Measurements from ENCODE around the gene GABRD.

Gene GABRD

DNA sequence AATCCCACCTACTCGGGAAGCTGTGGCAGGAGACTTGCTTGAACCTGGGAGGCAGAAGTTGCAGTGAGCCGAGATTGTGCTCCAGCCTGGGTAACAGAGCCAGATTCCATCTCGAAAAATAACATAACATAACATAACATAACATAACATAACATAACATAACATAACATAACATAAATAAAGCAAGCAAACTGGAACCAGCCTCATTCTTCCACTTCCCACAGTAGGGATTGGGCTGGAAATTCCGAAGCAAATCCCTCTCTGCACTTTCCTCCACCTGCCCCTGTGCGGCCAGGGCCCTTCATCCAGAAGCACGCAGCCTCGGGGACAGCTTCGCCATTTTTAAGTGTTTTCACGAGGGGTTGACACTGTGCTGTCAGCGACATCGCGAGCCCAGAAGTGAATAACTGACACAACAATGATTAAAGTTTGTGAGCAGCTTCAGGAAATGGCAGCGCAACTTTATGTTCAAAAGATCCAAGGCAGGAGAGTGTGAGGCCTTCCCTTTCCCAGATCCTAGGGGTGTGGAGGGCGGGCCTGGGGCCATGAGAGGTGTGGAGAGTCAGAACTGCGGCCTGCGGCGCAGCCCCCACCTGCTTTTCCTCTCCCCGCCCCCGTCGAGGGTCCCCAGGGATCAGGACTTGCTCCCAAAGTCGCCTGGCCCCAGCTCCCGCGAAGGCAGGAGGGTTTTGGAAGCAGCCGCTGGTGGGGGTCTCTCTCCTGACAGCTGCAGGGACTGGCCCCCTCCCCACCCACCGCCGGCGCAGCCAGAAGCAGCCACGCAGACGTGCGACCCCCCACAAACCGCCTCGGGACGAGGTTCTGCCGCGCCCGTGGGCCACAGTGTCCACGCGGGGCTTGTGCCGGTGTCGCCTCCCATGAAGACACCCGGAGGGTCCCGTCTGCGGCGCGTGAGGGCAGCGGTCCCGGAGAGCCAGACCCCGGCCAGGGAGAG lies 651 bp upstream of the GABRD start:
- no peak for DNase-seq (ENCODE audit: low read depth in 3 of 3)

- DNase-seq (ENCODE audit: low read depth in 3 of 3): no peak
These were observed 595 bp downstream of the GABRD start for GRCh38 chr1:2019571-2020309.

- DNase-seq (ENCODE audit: low read depth in 3 of 3): no peak
These were observed 1.1 kb downstream of the GABRD start for GRCh38 chr1:2020310-2020655.

GRCh38 chr1:2021550-2021949 lies 2.4 kb downstream of the GABRD start:
- no peak for DNase-seq (ENCODE audit: low read depth in 3 of 3)

GRCh38 chr1:2022063-2022770 lies 3.1 kb downstream of the GABRD start:
- DNase-seq (ENCODE audit: low read depth in 3 of 3): no peak

- no peak for DNase-seq (ENCODE audit: low read depth in 3 of 3)
These were observed 4.0 kb downstream of the GABRD start for GRCh38 chr1:2023187-2023586.

DNA sequence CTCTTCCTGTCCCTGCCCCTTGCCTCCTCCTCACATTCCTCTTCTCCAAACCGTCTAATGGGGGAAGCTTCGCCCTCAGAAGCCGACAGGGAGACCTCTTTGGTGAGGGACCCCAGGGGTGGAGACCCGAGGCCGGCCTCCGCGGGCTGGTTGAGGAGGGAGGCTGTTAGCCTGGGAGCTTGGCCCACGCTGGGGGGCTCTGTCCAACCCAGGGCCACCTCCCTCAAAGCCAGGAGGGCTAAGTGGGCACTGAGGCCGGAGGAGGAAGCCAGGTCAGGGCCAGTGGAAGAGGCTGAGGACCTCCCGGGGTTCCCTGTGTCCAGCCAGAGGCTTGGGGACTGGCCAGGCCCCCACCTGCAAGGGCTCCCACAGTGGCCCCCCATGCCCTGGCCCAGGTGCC lies 5.3 kb downstream of the GABRD start:
- no peak for DNase-seq (ENCODE audit: low read depth in 3 of 3)

DNA sequence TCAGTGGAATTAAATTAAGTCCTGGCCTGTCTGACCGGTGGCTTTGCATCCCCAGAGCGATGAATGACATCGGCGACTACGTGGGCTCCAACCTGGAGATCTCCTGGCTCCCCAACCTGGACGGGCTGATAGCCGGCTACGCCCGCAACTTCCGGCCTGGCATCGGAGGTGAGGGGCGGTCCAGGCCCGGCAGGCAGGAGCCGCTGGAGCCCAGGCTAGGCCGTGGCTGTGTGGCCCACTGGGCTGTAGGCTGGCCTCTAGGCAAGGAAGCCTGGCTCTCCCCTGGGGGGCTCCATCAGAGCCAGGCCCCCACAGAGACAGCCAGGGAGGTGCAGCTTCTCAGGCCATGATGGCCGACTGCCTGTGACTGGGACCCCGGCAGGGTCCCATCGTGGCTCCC lies 5.7 kb downstream of the GABRD start:
- no peak for DNase-seq (ENCODE audit: low read depth in 3 of 3)

- DNase-seq (ENCODE audit: low read depth in 3 of 3): no peak
These were observed 6.4 kb downstream of the GABRD start for GRCh38 chr1:2025491-2025981.

DNA sequence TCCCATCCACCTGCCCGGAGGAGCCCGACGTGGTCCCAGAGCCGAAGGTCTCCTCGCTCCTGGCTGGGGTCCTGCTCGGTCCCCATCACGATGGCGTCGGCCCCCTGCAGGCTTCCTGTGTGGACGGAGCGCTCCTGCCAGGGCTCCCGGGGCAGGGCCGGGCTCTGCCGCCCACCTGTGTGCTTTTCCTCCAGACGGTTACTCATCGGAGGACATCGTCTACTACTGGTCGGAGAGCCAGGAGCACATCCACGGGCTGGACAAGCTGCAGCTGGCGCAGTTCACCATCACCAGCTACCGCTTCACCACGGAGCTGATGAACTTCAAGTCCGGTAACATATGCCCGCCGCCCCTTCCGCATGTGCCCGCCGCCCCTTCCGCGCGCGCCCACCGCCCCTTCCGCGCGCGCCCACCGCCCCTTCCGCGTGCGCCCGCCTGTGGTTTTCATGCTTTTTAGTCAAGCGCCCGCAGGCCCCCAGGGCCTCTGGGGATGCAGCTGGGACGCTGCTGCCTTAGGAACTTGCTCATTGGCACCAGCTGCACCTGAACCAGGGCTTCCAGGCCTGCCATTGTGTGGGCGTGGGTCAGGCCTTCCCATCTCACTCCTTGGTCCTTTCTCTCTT lies 8.9 kb downstream of the GABRD start:
- no peak for DNase-seq (ENCODE audit: low read depth in 3 of 3)

DNA sequence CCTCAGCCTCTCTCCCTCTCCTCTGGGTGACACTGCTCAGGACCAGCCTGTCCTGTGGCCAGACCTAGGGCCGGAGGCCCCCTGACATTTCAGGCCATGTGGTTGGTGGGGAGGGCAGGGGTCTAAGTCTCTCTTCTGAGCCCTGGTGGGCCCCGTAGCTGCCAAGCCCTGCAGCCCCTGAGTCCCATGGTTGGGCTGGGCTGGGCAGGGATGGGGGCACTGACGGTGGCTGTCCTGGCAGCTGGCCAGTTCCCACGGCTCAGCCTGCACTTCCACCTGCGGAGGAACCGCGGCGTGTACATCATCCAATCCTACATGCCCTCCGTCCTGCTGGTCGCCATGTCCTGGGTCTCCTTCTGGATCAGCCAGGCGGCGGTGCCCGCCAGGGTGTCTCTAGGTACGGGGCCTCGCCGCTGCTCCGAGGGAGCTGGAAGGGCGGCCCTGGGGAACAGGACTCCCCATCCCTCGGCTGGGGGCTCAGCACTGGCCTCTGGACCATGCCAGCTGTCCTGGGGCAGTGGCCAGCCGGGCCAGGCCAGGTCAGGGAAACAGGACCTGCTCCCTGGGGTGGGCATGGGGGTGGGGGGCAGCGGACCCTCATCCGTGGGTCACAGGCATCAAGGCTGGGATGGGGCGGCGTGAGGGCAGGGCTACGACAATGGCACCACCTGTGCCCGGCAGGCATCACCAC lies 9.9 kb downstream of the GABRD start:
- no peak for DNase-seq (ENCODE audit: low read depth in 3 of 3)

- no peak for DNase-seq (ENCODE audit: low read depth in 3 of 3)
These were observed 10.4 kb downstream of the GABRD start for GRCh38 chr1:2029561-2029960.

GRCh38 chr1:2030076-2030871 lies 11.1 kb downstream of the GABRD start:
- no peak for DNase-seq (ENCODE audit: low read depth in 3 of 3)

- DNase-seq (ENCODE audit: low read depth in 3 of 3): no peak
These were observed 12.7 kb downstream of the GABRD start for GRCh38 chr1:2031546-2032540.

GRCh38 chr1:2032737-2033136 lies 13.6 kb downstream of the GABRD start:
- no peak for DNase-seq (ENCODE audit: low read depth in 3 of 3)

DNA sequence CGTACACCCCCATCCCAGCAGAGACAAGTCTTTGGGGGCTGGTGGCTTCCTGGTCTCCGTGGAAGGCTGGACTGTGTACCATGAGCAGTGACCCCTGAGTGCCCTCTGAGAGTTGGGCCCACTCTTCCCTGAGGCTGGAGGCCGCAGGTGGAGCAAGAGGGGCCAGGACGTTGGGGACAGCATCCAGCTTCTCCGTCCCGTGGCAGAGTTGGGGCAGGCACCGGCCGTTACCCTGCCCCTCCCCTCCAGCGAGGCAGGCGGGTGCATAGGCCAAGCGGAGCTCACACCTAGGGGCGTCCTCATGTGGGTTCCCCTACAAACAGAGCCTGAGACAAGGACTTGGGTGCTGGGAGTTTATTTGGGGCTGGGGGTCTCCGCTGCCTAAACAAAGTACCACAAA lies 14.0 kb downstream of the GABRD start:
- no peak for DNase-seq (ENCODE audit: low read depth in 3 of 3)

DNA sequence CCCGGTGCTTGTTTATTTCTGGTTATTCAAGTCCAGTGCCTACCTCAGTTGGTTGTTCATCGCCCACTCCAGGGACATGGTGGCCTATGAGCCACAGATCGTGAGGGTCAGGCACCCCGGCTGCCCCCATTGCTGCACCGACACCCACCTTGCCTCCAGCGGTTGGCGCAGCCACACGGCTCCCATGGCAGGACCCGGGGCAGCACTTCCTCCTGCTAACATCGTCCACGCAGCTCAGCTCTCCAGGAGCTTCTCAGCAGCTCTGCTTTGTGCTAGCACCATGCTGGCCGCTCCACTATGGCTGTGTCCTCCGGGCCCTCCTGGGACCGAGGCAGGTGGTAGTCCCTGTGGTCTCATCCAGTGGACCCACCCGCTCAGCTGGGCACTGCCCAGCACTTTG lies 17.1 kb downstream of the GABRD start:
- no peak for DNase-seq (ENCODE audit: low read depth in 3 of 3)

GRCh38 chr1:2037314-2037979 lies 18.3 kb downstream of the GABRD start:
- DNase-seq (ENCODE audit: low read depth in 3 of 3): no peak

DNA sequence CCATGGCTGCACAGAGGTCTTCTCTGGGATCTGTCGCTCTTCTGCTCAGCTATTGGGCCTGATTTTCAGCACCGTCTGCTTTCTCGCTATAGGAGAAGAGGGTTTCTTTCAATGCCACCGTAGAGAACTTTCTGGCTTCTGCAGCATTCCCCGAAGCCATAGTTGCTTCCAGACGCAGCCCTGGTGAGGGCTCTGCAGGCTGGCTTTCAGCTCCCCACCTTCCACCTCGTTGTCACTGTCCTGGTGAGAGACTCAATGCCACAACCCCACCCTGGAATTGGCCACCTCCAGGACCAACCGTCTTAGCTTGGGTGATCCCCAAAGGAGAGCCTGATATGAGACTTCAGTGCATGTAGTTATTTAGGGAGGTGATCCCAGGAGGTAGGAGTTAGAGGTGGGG lies 19.1 kb downstream of the GABRD start:
- no peak for DNase-seq (ENCODE audit: low read depth in 3 of 3)
